Measurements from ENCODE around the gene ZFPM1.

DNA sequence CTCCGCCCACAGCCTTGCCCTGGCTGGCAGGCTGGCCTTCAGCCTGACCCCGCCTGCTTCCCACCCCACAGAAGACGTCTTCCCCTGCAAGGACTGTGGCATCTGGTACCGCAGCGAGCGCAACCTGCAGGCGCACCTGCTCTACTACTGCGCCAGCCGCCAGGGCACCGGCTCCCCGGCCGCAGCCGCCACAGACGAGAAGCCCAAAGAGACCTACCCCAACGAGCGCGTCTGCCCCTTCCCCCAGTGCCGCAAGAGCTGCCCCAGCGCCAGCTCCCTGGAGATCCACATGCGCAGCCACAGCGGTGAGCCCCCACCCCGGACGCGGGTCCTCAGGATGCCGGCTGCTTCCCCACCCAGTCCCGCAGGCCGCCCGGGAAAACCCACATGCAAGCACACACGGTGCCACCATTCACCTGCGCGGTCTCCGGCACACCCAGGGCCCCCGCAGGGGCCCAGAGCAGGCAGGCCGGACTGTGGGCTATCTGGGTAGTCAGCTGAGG, 78.9 kb downstream of the ZFPM1 start:
- TF ChIP-seq CTCF (conservative IDR thresholded peaks at IDR 0.05) (no peak), ZFX (IDR thresholded peaks at IDR 0.05) (no peak)
